ENCODE measurements around the gene ANAPC16. TPM values are rescaled to one million over a fixed set of nuclear protein-coding genes. Genes with fewer than 3 reads are reported as not detected.

Gene ANAPC16
- total and polyA plus RNA-seq, 4 donors: 67.9 to 138 (median 91.4) TPM

- peak overlapping the region; percentile 65 to 75 for H3K9ac ChIP-seq (ENCODE audit: insufficient read depth in 1 of 2, low read length in 2 of 2)
Observed at GRCh38 chr10:72274730-72275350, 59.0 kb downstream of the ANAPC16 start.

GRCh38 chr10:72275351-72276012 lies 59.7 kb downstream of the ANAPC16 start:
- peak in 1 of 3 donors; percentile 69 for DNase-seq
- peaks cover 2 to 37% (median 6%) of the 10 kb centered on the region in 5 donors for H3K4me1 ChIP-seq (ENCODE audit: control insufficient read depth in 5 of 5, insufficient read depth in 5 of 5, low read length in 5 of 5)
- WGBS, 2 donors: 28 to 54% methylated on average over 12 of the region's 12 CpGs
- no peak for ATAC-seq (ENCODE audit: insufficient read depth, low FRiP score)
- peak overlapping the region; percentile 42 to 61 for H3K9ac ChIP-seq (ENCODE audit: insufficient read depth in 1 of 2, low read length in 2 of 2)
- no peak for TF ChIP-seq CTCF (IDR thresholded peaks at IDR 0.05; ENCODE audit: control extremely low read depth, extremely low read depth)
- H3K4me3 ChIP-seq: peak overlapping the region; percentile 74
- H3K36me3 ChIP-seq (ENCODE audit: control insufficient read depth in 4 of 4, insufficient read depth in 4 of 4, low read length in 4 of 4): peaks cover 0 to 15% (median 11%) of the 10 kb centered on the region in 4 donors
- H3K9me3 ChIP-seq (ENCODE audit: control insufficient read depth in 4 of 4, insufficient read depth in 3 of 4, low read length in 3 of 4): no peaks in the 10 kb centered on the region
- no peaks in the 10 kb centered on the region for H3K27me3 ChIP-seq (ENCODE audit: control insufficient read depth in 3 of 3, insufficient read depth in 3 of 3, low read length in 2 of 3)
- H3K27ac ChIP-seq (ENCODE audit: low read depth in 1 of 2, low read length in 1 of 2): peak overlapping the region; percentile 84 to 92

More at GRCh38 chr10:72274730-72275350, 59.0 kb downstream of the ANAPC16 start:
- H3K36me3 ChIP-seq (ENCODE audit: control insufficient read depth in 4 of 4, insufficient read depth in 4 of 4, low read length in 4 of 4): peaks cover 0 to 15% (median 11%) of the 10 kb centered on the region in 4 donors
- peak overlapping the region; percentile 74 for H3K4me3 ChIP-seq
- 22 to 43% methylated on average over 26 of the region's 26 CpGs for WGBS, 2 donors
- H3K4me1 ChIP-seq (ENCODE audit: control insufficient read depth in 5 of 5, insufficient read depth in 5 of 5, low read length in 5 of 5): peaks cover 2 to 37% (median 6%) of the 10 kb centered on the region in 5 donors
- peak; percentile 52 for TF ChIP-seq CTCF (IDR thresholded peaks at IDR 0.05; ENCODE audit: control extremely low read depth, extremely low read depth)
- H3K9me3 ChIP-seq (ENCODE audit: control insufficient read depth in 4 of 4, insufficient read depth in 3 of 4, low read length in 3 of 4): no peaks in the 10 kb centered on the region
- peak overlapping the region; percentile 84 to 92 for H3K27ac ChIP-seq (ENCODE audit: low read depth in 1 of 2, low read length in 1 of 2)
- DNase-seq: peak; percentile 58 to 80 (median 71)
- no peak for ATAC-seq (ENCODE audit: insufficient read depth, low FRiP score)
- H3K27me3 ChIP-seq (ENCODE audit: control insufficient read depth in 3 of 3, insufficient read depth in 3 of 3, low read length in 2 of 3): no peaks in the 10 kb centered on the region

GRCh38 chr10:72276013-72276387 lies 60.2 kb downstream of the ANAPC16 start:
- peaks cover 2 to 37% (median 6%) of the 10 kb centered on the region in 5 donors for H3K4me1 ChIP-seq (ENCODE audit: control insufficient read depth in 5 of 5, insufficient read depth in 5 of 5, low read length in 5 of 5)
- peaks cover 0 to 15% (median 11%) of the 10 kb centered on the region in 4 donors for H3K36me3 ChIP-seq (ENCODE audit: control insufficient read depth in 4 of 4, insufficient read depth in 4 of 4, low read length in 4 of 4)
- peak overlapping the region; percentile 47 to 84 for H3K27ac ChIP-seq (ENCODE audit: low read depth in 1 of 2, low read length in 1 of 2)
- no peak for ATAC-seq (ENCODE audit: insufficient read depth, low FRiP score)
- H3K9me3 ChIP-seq (ENCODE audit: control insufficient read depth in 4 of 4, insufficient read depth in 3 of 4, low read length in 3 of 4): no peaks in the 10 kb centered on the region
- DNase-seq: no peak
- no peaks in the 10 kb centered on the region for H3K27me3 ChIP-seq (ENCODE audit: control insufficient read depth in 3 of 3, insufficient read depth in 3 of 3, low read length in 2 of 3)
- WGBS, 2 donors: 51 to 82% methylated on average over 4 of the region's 4 CpGs
- peak overlapping the region; percentile 32 to 61 for H3K9ac ChIP-seq (ENCODE audit: insufficient read depth in 1 of 2, low read length in 2 of 2)
- TF ChIP-seq CTCF (IDR thresholded peaks at IDR 0.05; ENCODE audit: control extremely low read depth, extremely low read depth): no peak
- peak overlapping the region; percentile 51 for H3K4me3 ChIP-seq
